Hematopoietic multipotent progenitor cell treated with erythropoietin and hydrocortisone succinate and interleukin-3 and kit ligand, for 8 days (in vitro differentiated cells): ENCODE measurements around the gene KCNH3.
"Not testable (repeated sequence)": the region's sequence is repeated elsewhere in the genome, so short reads cannot be mapped to it uniquely, and the experiment has no call there.

ENCODE experiments used
- DNase-seq: peaks from one replicate; pipeline ENCODE4 v3.0.0-alpha.2; 2015

Gene KCNH3

GRCh38 chr12:49527361-49528130, 11.3 kb upstream of the KCNH3 start:
- DNase-seq, result no peak

GRCh38 chr12:49529414-49529813, 9.4 kb upstream of the KCNH3 start:
- DNase-seq, result peak; percentile 15

- DNase-seq, result no peak
Observed at GRCh38 chr12:49531745-49532144, 7.1 kb upstream of the KCNH3 start.

GRCh38 chr12:49533331-49533730, 5.5 kb upstream of the KCNH3 start:
- DNase-seq, result no peak

- DNase-seq, result not testable (repeated sequence)
Observed at GRCh38 chr12:49534122-49534521, 4.7 kb upstream of the KCNH3 start.

- no peak for DNase-seq
Observed at GRCh38 chr12:49534731-49535278, 4.0 kb upstream of the KCNH3 start.

- DNase-seq, result no peak
Observed at GRCh38 chr12:49535921-49536525, 2.8 kb upstream of the KCNH3 start.

GRCh38 chr12:49536526-49537071, 2.2 kb upstream of the KCNH3 start:
- DNase-seq, result no peak

GRCh38 chr12:49537231-49537751, 1.5 kb upstream of the KCNH3 start:
- no peak for DNase-seq

GRCh38 chr12:49537752-49538509, 899 bp upstream of the KCNH3 start:
- no peak for DNase-seq

GRCh38 chr12:49539406-49540228, 787 bp downstream of the KCNH3 start:
- DNase-seq, result no peak

GRCh38 chr12:49540229-49541139, 1.7 kb downstream of the KCNH3 start:
- DNase-seq, result no peak

GRCh38 chr12:49541140-49541861, 2.5 kb downstream of the KCNH3 start:
- no peak for DNase-seq

- DNase-seq, result no peak
Observed at GRCh38 chr12:49541911-49542505, 3.2 kb downstream of the KCNH3 start.

GRCh38 chr12:49542592-49543160, 3.8 kb downstream of the KCNH3 start:
- no peak for DNase-seq

GRCh38 chr12:49543221-49543913, 4.5 kb downstream of the KCNH3 start:
- no peak for DNase-seq

GRCh38 chr12:49543914-49544815, 5.3 kb downstream of the KCNH3 start:
- DNase-seq, result no peak

- no peak for DNase-seq
Observed at GRCh38 chr12:49545815-49546214, 7.0 kb downstream of the KCNH3 start.
